Measurements from ENCODE around the gene RPL23. TPM values are rescaled to one million over a fixed set of nuclear protein-coding genes. Genes with fewer than 3 reads are reported as not detected.

Gene RPL23
- total RNA-seq, 1 experiment from 2014 or later, result 1,631 TPM

- H3K9me2 ChIP-seq (ENCODE audit: insufficient read depth), result no peaks in the 10 kb centered on the region
- H3K9ac ChIP-seq (ENCODE audit: low read length), result no peak overlapping the region
- intact Hi-C loops (cut with micrococcal nuclease), result no loop called here
- H3K9me3 ChIP-seq (ENCODE audit: control insufficient read depth in 1 of 2, insufficient read depth in 1 of 2, low read depth in 1 of 2, low read length in 2 of 2), result no peaks in the 10 kb centered on the region
- ChIA-PET POLR2A (interaction anchor here (0.6 to 4.6 kb wide), 3 partner anchors 8 to 293 kb away, joined by 3 to 55 read pairs (median 4); partner anchors contain the start of genes PSMB3 and RPL23), CTCF (interaction anchor here (0.6 to 0.9 kb wide), 2 partner anchors 10 to 291 kb away, joined by 3 to 4 read pairs; no protein-coding TSS in a partner anchor), RAD21 (ENCODE audit: low non-redundant PET in 1 of 2, low total read pairs in 2 of 2, uncharacterized antibody in 2 of 2, unreplicated experiment in 2 of 2) (no interaction called here)
- H3K79me2 ChIP-seq (ENCODE audit: insufficient read depth, low read length), result no peaks in the 10 kb centered on the region
- H3K4me2 ChIP-seq (ENCODE audit: low read length), result no peak overlapping the region
- H3K27ac ChIP-seq (ENCODE audit: low read depth, low read length), result no peak overlapping the region; the same call in 1 of the 2 replicates
- no peaks in the 10 kb centered on the region for H3K36me3 ChIP-seq (ENCODE audit: control insufficient read depth in 1 of 2, insufficient read depth in 2 of 2, low read length in 2 of 2)
- H3K27me3 ChIP-seq (ENCODE audit: insufficient read depth, low read length), result no peaks in the 10 kb centered on the region
- peaks cover 33 to 57% of the 10 kb centered on the region in 2 experiments for H3K4me1 ChIP-seq (ENCODE audit: control insufficient read depth in 1 of 2, insufficient read depth in 2 of 2, low read length in 2 of 2)
- BruUV-seq (replicated peaks), result TSS peak; percentile 69
- no peak overlapping the region for H2AFZ ChIP-seq (ENCODE audit: low read depth, low read length, poor library complexity, severe bottlenecking)
- TF ChIP-seq POLR2AphosphoS5 (IDR thresholded peaks at IDR 0.05; ENCODE audit: low read depth, low read length) (no peak), REST (IDR thresholded peaks at IDR 0.05; ENCODE audit: low read depth) (no peak), CBX3 (IDR thresholded peaks at IDR 0.05; ENCODE audit: low read depth) (peak; percentile 37; the same call in 1 of the 2 replicates)
- DNase-seq (ENCODE audit: low read depth, low spot score) (no peak), ATAC-seq (peak; percentile 74)
- H3K4me3 ChIP-seq (replicated peaks in 1 of 2; ENCODE audit: low read depth in 1 of 2, low read length in 2 of 2), result no peak overlapping the region
- H4K20me1 ChIP-seq (ENCODE audit: insufficient read depth), result no peaks in the 10 kb centered on the region
Measured at GRCh38 chr17:38861399-38861843, 7.9 kb upstream of the RPL23 start.

- Histone ChIP-seq H4K20me1 (ENCODE audit: insufficient read depth) (peaks cover 4% of the 10 kb centered on the region; the same call in 1 of the 2 replicates), H2AFZ (ENCODE audit: low read depth, low read length, poor library complexity, severe bottlenecking) (no peak overlapping the region), H3K4me1 (ENCODE audit: control insufficient read depth in 1 of 2, insufficient read depth in 2 of 2, low read length in 2 of 2) (peaks cover 12 to 35% of the 10 kb centered on the region in 2 experiments), H3K27me3 (ENCODE audit: insufficient read depth, low read length) (no peaks in the 10 kb centered on the region), H3K9ac (ENCODE audit: low read length) (no peak overlapping the region), H3K4me3 (replicated peaks in 1 of 2; ENCODE audit: low read depth in 1 of 2, low read length in 2 of 2) (no peak overlapping the region), H3K9me3 (ENCODE audit: control insufficient read depth in 1 of 2, insufficient read depth in 1 of 2, low read depth in 1 of 2, low read length in 2 of 2) (no peaks in the 10 kb centered on the region), H3K9me2 (ENCODE audit: insufficient read depth) (no peaks in the 10 kb centered on the region), H3K27ac (ENCODE audit: low read depth, low read length) (no peak overlapping the region), H3K36me3 (ENCODE audit: control insufficient read depth in 1 of 2, insufficient read depth in 2 of 2, low read length in 2 of 2) (peaks cover 4 to 10% of the 10 kb centered on the region in 2 experiments; a peak in 3 of 4 replicates), H3K79me2 (ENCODE audit: insufficient read depth, low read length) (peaks cover 13% of the 10 kb centered on the region), H3K4me2 (ENCODE audit: low read length) (no peak overlapping the region)
- CTCF ChIA-PET, result interaction anchor here (0.7 to 0.8 kb wide), 2 partner anchors 24 to 318 kb away, joined by 3 to 4 read pairs; no protein-coding TSS in a partner anchor
- ATAC-seq, result no peak
- POLR2A ChIA-PET, result interaction anchor here (1.2 kb wide), 1 partner anchor 14 kb away, joined by 3 read pairs; no protein-coding TSS in a partner anchor
- TF ChIP-seq JUND (IDR thresholded peaks at IDR 0.05) (no peak), SIN3A (IDR thresholded peaks at IDR 0.05; ENCODE audit: low read depth) (no peak), CTCF (IDR thresholded peaks at IDR 0.05 in 2 of 3, conservative IDR thresholded peaks at IDR 0.05 in 1 of 3; ENCODE audit: borderline replicate concordance in 1 of 3, insufficient read depth in 1 of 3, low read depth in 2 of 3, low read length in 2 of 3) (no peak), ZFX (IDR thresholded peaks at IDR 0.05) (no peak), MAX (IDR thresholded peaks at IDR 0.05) (no peak), RAD21 (IDR thresholded peaks at IDR 0.05; ENCODE audit: low read depth) (no peak), FOSL1 (IDR thresholded peaks at IDR 0.05; ENCODE audit: low read depth) (no peak), ELF1 (IDR thresholded peaks at IDR 0.05; ENCODE audit: borderline replicate concordance, low read depth) (no peak)
- RAD21 ChIA-PET (ENCODE audit: low non-redundant PET in 1 of 2, low total read pairs in 2 of 2, uncharacterized antibody in 2 of 2, unreplicated experiment in 2 of 2), result no interaction called here
- no peak for DNase-seq (ENCODE audit: low read depth, low spot score)
- BruUV-seq (replicated peaks), result no TSS peak
- intact Hi-C loops (cut with micrococcal nuclease), result no loop called here
Measured at GRCh38 chr17:38857271-38857670, 3.8 kb upstream of the RPL23 start.
